GM18861 (cell line): ENCODE results near the gene GNB5.

Source experiments
- ATAC-seq: cut with Tn5 transposase; IDR thresholded peaks from one replicate; pipeline ENCODE4 v1.9.1; 2021; ENCODE audit not compliant: unreplicated experiment

Gene GNB5

DNA sequence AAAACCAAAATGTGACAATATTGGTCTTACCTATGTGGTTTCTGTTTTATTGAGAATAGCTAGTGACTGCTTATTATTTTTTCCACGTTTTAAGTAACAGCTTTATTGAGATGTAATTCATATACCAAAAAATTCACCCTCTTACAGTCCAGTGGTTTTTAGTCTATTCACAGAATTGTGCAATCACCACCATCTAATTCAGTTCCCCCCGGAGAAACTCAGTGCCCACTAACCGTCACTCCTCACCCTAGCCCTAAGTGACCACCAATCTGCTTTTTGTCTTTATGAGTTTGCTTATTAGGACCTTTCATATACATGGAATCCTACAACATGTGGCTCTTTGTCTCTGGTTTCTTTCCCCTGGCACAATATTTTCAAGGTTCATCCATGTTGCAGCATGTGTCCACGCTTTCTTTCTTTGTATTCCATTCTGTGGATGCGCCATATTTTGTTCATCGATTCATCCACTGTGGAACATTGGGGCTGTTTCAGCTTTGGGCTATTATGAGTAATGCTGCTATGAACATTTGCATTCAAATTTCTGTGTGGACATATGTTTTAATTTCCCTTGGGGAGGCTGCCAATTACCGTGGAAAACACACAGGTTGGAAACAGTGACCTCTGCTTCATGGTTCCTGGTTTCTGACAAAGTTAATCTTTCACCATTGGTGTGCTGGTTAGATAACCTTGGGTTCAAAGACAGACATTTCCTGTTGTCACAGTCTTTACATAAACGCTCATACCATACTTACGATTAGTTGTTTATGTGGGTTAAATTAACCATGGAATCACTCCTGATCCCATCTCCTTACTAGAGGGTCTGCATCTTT lies 75.4 kb downstream of the GNB5 start:
- no peak for ATAC-seq

DNA sequence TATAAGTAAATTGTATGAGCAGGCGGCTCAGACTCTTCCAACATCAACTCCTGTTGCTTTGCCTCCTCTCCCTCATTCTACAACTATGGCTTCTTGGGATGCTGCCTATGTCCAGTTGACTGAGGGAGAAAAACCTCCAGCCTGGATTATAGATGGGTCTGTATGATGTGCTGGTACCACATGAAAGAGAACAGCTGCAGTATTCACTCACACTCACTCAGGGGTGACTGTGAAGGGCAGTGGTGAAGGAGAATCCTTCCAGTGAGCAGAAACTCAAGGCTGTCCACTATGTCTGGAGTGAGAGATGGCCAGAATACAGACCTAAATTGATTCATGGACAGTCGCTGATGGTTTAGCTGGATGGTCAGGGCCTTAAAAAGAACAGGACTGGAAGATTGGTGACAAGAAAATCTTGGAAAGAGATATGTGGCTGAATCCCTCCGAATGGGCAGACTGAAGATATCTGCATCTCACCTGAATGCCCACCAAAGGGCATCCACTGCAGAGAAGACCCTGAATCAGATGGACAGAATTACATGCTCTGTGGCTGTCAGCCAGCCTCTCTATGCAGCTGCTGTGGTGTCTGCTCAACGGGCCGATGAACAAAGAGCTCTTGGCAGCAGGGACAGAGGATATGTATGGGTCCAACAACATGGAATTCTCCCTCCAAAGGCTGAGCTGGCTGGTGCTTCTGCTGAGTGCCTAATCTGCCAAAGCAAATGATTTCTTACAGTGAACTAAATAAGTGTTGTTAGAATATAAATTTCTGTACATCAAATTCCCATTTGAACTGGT lies 76.7 kb downstream of the GNB5 start:
- ATAC-seq, result no peak

DNA sequence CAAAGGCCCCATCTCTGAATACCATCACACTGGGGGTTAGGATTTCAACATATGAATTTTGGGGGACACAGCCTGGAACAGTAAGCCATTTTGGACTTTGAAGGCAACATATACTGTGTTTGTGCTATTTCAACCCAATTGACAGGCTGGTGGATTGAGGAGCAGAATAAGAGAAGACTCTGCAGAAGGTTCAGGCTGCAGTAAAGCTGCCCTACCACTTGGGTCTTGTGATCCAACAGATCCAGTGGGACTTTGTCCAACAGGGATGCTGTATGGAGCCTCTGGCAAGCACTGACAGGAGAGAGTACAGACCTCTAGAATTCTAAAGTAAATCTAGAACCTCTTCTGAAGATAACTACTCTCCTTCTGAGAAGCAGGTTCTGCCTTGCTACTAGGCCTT lies 77.5 kb downstream of the GNB5 start:
- ATAC-seq, result no peak

DNA sequence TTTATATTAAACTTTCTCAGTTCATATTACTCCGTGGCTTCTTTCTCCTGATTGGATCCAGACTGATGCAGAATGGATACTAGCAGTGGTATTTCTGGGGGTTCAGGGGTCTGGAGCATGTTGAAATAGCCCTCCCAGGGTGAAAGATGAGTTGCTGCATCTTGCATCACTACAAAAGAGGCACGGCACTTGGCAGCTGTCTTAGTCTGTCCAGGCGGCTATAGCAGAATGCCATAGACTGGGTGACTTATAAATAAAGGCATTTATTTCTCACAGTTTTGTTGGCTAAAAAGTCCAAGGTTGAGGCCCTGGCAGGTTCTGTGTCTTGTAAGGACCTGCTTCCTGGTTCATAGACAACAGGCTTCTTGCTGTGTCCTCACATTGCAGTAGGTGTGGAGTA lies 78.0 kb downstream of the GNB5 start:
- ATAC-seq, result no peak

DNA sequence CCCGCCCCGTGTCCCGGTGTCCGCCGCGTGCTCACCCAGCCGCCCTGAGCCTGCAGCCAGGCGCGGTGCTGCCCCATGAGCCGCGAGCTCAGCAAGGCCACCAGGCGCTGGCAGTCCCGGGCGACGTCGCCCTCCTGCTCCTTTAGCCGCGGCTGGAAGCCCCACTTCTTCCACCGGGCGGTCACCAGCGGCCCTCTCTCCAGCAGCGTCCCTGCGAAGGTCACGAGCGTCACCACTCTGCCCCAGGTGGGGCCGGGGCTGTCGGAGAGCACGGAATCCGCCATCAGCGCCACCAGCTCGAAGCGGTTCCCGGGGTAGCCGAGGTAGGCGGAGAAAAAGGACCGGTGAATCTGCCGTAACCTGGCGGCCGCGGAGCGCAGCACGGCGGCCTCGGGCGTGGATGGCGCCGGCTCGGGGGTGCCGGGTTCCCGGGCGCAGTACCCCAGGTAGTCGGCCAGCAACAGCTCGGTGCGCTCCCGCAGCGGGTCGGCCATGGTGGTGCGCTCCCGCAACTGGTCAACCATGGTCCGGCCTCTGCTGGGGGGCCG lies 78.9 kb downstream of the GNB5 start:
- ATAC-seq, result no peak

GRCh38 chr15:52111517-52112202 lies 79.5 kb downstream of the GNB5 start:
- no peak for ATAC-seq

GRCh38 chr15:52109559-52110451 lies 81.4 kb downstream of the GNB5 start:
- peak; percentile 53 for ATAC-seq

DNA sequence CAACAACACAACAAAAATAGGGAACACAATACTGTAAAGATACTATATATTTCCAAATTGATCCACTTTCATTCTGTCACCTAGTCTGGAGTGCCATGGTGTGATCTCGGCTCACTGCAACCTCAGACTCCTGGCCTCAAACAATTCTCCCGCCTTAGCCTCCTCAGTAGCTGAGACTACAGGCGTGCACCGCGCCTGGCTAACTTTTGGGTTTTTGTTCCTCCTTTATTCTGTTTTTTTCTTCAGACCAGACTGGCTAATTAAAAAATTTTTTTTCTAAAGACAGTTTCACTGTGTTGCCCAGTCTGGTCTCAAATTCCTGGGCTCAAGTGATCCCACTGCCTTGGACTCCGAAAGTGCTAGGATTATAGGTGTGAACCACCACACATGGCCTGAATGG lies 84.0 kb downstream of the GNB5 start:
- ATAC-seq, result no peak

- ATAC-seq, result no peak
Measured at GRCh38 chr15:52106641-52107040, 84.6 kb downstream of the GNB5 start.

GRCh38 chr15:52105846-52106245 lies 85.3 kb downstream of the GNB5 start:
- ATAC-seq, result no peak

- peak; percentile 32 for ATAC-seq
Measured at GRCh38 chr15:52104532-52105004, 86.6 kb downstream of the GNB5 start.

- ATAC-seq, result peak; percentile 78
Measured at GRCh38 chr15:52103217-52104207, 87.7 kb downstream of the GNB5 start.

GRCh38 chr15:52102463-52102862 lies 88.7 kb downstream of the GNB5 start:
- ATAC-seq, result no peak

- peak; percentile 28 for ATAC-seq
Measured at GRCh38 chr15:52101542-52102323, 89.5 kb downstream of the GNB5 start.

GRCh38 chr15:52100807-52101442 lies 90.3 kb downstream of the GNB5 start:
- no peak for ATAC-seq

- ATAC-seq, result no peak
Measured at GRCh38 chr15:52099651-52100272, 91.4 kb downstream of the GNB5 start.

DNA sequence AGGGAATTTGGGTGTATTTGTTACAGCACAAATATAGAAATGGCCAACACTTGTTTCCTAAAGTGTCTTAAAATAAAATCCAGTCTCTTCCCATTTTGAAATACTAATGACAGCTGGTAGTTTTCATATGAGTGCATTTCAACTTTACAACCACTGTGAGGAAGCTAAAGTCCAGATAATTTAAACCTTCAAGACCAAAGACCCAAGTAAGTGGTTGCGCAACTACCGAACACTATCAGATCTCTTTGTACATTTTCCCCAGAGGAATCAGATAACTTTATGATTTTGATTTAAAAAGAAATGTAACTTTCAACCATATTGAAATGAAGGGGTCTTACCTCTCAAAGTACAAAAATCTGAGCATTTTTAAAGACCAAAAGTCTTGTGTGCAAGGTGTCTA lies 92.9 kb downstream of the GNB5 start:
- no peak for ATAC-seq
